Neutrophil (primary cell): ENCODE results near the gene SHC4.

Source experiments
- H3K27ac ChIP-seq: fragments of 200-600 bp; sonication (generic); 2 replicates; pipeline ENCODE4 v1.5.1; 2016; ENCODE audit warnings: mild to moderate bottlenecking, moderate library complexity
- H3K27me3 ChIP-seq: fragments of 200-600 bp; sonication (generic); 2 replicates; pipeline ENCODE4 v1.6.0; 2016; ENCODE audit warnings: mild to moderate bottlenecking
- H3K36me3 ChIP-seq: fragments of 200-600 bp; sonication (generic); 2 replicates; pipeline ENCODE4 v1.5.1; 2017
- H3K4me1 ChIP-seq, 2 experiments: fragments of 200-600 bp in 1 of 2; sonication (generic) in 1 of 2; 1 replicate in 1 of 2; 2 replicates in 1 of 2; pipeline versions ENCODE4 v1.5.1 to v1.6.1; 2013 to 2016; ENCODE audit warnings: low read depth in 1 of 2, low read length in 1 of 2, mild to moderate bottlenecking in 1 of 2, moderate library complexity in 1 of 2; ENCODE audit not compliant: control insufficient read depth in 1 of 2, insufficient read depth in 1 of 2
- H3K4me3 ChIP-seq, 2 experiments: fragments of 200-600 bp in 1 of 2; sonication (generic) in 1 of 2; 1 replicate in 1 of 2; 2 replicates in 1 of 2; pipeline ENCODE4 v1.5.1; 2013 to 2016; ENCODE audit warnings: low read depth in 1 of 2, low read length in 1 of 2, mild to moderate bottlenecking in 1 of 2, moderate library complexity in 1 of 2
- H3K9me3 ChIP-seq: fragments of 200-600 bp; sonication (generic); 2 replicates; pipeline ENCODE4 v1.5.1; 2016
- TF ChIP-seq, protein P1 (sequence below): fragments of 200-600 bp; sonication (generic); IDR thresholded peaks from 2 replicates; pipeline ENCODE4 v1.5.1; 2016; ENCODE audit warnings: antibody characterized with exemption

SHC4 gene

DNA sequence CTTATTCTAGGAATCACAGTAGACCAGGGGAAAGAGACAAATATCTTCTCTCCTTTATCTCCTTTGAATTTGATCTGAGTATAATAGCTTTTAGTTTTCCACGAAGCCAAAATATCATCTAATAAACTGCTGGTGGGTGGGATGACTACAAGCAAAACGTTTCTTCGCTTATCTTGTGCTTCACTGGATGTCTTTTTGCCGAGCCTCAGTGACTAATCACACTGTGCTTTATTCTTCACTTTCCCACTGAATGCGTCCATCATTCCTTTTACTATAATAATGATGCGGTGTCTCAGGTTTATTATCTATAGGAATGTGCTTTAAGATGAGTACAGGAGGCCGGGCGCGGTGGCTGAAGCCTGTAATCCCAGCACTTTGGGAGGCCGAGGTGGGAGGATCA is 185.4 kb downstream of the SHC4 start:
- Histone ChIP-seq H3K27me3 (no peaks in the 10 kb centered on the region), H3K4me1 (no peaks in the 10 kb centered on the region), H3K36me3 (peaks cover 49% of the 10 kb centered on the region), H3K4me3 (no peak overlapping the region), H3K9me3 (no peaks in the 10 kb centered on the region), H3K27ac (no peak overlapping the region)
- TF ChIP-seq, protein P1, sequence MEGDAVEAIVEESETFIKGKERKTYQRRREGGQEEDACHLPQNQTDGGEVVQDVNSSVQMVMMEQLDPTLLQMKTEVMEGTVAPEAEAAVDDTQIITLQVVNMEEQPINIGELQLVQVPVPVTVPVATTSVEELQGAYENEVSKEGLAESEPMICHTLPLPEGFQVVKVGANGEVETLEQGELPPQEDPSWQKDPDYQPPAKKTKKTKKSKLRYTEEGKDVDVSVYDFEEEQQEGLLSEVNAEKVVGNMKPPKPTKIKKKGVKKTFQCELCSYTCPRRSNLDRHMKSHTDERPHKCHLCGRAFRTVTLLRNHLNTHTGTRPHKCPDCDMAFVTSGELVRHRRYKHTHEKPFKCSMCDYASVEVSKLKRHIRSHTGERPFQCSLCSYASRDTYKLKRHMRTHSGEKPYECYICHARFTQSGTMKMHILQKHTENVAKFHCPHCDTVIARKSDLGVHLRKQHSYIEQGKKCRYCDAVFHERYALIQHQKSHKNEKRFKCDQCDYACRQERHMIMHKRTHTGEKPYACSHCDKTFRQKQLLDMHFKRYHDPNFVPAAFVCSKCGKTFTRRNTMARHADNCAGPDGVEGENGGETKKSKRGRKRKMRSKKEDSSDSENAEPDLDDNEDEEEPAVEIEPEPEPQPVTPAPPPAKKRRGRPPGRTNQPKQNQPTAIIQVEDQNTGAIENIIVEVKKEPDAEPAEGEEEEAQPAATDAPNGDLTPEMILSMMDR, result no peak

DNA sequence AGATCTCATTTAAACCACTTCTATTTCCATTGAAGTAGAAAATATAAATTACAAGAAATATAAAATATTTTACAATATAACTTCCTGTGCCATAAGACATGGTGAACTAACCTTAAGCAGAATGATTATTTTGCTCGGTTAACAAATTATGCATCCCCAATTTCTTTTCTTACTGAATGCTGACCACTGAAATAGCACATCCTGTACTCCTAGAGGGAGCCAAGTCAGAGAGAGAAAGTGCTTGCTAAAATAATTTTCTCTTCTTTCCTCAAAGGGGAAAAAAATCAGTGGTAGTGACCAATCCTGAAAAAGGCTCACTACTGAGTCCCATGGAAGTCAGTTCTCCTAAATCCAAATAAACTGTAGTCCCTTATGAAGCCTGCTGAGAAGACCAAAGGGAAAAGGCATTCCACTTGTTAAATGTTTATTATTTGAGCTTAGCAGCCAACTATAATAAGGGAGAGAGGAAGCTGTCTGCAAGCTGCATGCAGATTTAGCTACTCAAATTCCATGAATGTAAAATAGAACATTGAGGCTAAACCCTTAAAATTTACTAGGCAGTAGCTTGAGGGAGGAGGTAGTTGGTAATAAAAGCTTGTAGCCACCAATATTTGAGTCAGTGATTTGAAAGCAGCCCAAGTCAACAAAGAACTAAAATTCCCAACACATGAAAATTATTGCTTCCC is 185.9 kb downstream of the SHC4 start:
- no peak overlapping the region for H3K27ac ChIP-seq
- TF ChIP-seq, protein P1, result no peak

DNA sequence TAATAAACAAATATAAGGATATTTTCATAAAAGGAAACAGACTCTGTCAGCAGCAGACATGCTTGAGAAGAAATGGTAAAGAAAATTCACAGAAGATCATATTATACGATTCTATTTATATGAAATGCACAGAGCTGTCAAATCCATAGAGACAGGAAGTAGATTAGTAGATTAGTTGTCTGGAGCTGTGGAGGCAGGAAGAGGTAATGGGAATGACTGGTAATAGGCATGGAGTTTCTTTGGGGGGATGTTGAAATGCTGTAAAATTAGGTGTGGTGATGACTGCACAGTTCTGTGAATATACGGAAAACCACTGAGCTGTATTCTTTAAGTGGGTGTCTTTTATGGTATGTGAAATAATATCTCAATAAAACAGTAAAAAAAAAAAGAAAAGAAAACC is 188.2 kb downstream of the SHC4 start:
- TF ChIP-seq, protein P1, result no peak
- Histone ChIP-seq H3K27ac (no peak overlapping the region), H3K9me3 (no peaks in the 10 kb centered on the region), H3K27me3 (no peaks in the 10 kb centered on the region), H3K4me3 (no peak overlapping the region), H3K4me1 (no peaks in the 10 kb centered on the region), H3K36me3 (peaks cover 40% of the 10 kb centered on the region)

More for the DNA sequence above, 185.9 kb downstream of the SHC4 start:
- H3K36me3 ChIP-seq, result peaks cover 44% of the 10 kb centered on the region
- H3K4me3 ChIP-seq, result no peak overlapping the region
- no peaks in the 10 kb centered on the region for H3K9me3 ChIP-seq
- no peaks in the 10 kb centered on the region for H3K4me1 ChIP-seq
- H3K27me3 ChIP-seq, result no peaks in the 10 kb centered on the region

DNA sequence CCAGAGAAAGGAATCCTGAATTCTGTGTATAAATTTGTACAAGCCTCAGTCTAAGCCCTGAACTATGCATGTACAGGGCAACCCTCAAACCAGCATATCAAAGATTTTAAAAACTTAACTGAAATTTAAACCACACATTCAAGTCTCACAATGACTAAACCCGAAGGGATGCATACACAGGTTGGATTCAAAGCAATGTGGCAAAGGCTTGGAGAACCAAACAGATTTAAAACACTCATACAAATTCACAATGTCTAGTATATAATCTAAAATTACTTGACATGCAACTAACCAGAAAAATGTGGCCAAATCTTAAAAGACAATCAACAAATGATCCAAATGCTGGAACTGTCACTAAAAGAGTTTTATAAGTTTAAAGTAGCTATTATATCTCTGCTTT is 189.2 kb downstream of the SHC4 start:
- no peak overlapping the region for H3K4me3 ChIP-seq
- H3K36me3 ChIP-seq, result peaks cover 35% of the 10 kb centered on the region
- H3K9me3 ChIP-seq, result no peaks in the 10 kb centered on the region
- no peaks in the 10 kb centered on the region for H3K27me3 ChIP-seq
- TF ChIP-seq, protein P1, result no peak
- H3K27ac ChIP-seq, result no peak overlapping the region
- H3K4me1 ChIP-seq, result no peaks in the 10 kb centered on the region
